ENCODE results near the gene RAG1. TPM values are rescaled to one million over a fixed set of nuclear protein-coding genes. Genes with fewer than 3 reads are reported as not detected.

Gene RAG1
- total and polyA plus RNA-seq, 9 of the 15 experiments (the other 6 are each of a cell fraction or from before 2014, with no cell fraction given) = 0.49 to 2.5 (median 1.7) TPM

- TF ChIP-seq NFXL1 (CRISPR knock-in tag; IDR thresholded peaks at IDR 0.05) (no peak), MAFG (tag; conservative IDR thresholded peaks at IDR 0.05) (peak; percentile 44; the same call in 1 of the 2 replicates)
- TF ChIP-seq, protein P1, sequence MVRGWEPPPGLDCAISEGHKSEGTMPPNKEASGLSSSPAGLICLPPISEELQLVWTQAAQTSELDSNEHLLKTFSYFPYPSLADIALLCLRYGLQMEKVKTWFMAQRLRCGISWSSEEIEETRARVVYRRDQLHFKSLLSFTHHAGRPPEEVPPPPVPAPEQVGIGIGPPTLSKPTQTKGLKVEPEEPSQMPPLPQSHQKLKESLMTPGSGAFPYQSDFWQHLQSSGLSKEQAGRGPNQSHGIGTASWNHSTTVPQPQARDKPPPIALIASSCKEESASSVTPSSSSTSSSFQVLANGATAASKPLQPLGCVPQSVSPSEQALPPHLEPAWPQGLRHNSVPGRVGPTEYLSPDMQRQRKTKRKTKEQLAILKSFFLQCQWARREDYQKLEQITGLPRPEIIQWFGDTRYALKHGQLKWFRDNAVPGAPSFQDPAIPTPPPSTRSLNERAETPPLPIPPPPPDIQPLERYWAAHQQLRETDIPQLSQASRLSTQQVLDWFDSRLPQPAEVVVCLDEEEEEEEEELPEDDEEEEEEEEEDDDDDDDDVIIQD (CRISPR knock-in tag; IDR thresholded peaks at IDR 0.05) = no peak
- Histone ChIP-seq H3K9ac (ENCODE audit: insufficient read depth in 1 of 2, low read depth in 2 of 2, low read length in 2 of 2) (no peak overlapping the region), H3K9me3 (replicated peaks; ENCODE audit: control insufficient read depth, insufficient read depth, low read depth, low read length) (no peaks in the 10 kb centered on the region), H3K9me1 (ENCODE audit: control insufficient read depth, insufficient read depth, low read length) (no peaks in the 10 kb centered on the region), H3K36me3 (ENCODE audit: control insufficient read depth, insufficient read depth, low read length) (no peaks in the 10 kb centered on the region), H3K4me1 (replicated peaks in 1 of 2; ENCODE audit: control insufficient read depth in 2 of 2, insufficient read depth in 2 of 2, low read length in 2 of 2) (no peaks in the 10 kb centered on the region), H3K27me3 (ENCODE audit: control insufficient read depth in 2 of 2, insufficient read depth in 2 of 2, low read length in 2 of 2) (no peaks in the 10 kb centered on the region), H3K4me2 (ENCODE audit: insufficient read depth, low read length) (no peak overlapping the region), H3K4me3 (no peak overlapping the region), H3K27ac (ENCODE audit: extremely low read depth, low read depth, low read length) (no peak overlapping the region), H3K79me2 (ENCODE audit: control insufficient read depth, insufficient read depth, low read length) (no peaks in the 10 kb centered on the region), H2AFZ (ENCODE audit: low read depth, low read length) (no peak overlapping the region), H4K20me1 (replicated peaks; ENCODE audit: control insufficient read depth, insufficient read depth, low read length) (no peaks in the 10 kb centered on the region)
- ATAC-seq (no peak), FAIRE-seq (no peak), DNase-seq (ENCODE audit: extremely low read depth in 1 of 4, low spot score in 3 of 4) (no peak)
- ChIA-PET POLR2A (interaction anchor here (0.6 kb wide), 1 partner anchor 15 kb away, joined by 4 read pairs; no protein-coding TSS in a partner anchor), CTCF (ENCODE audit: low intra/inter-chr PET ratio) (interaction anchor here (0.7 kb wide), 1 partner anchor 154 kb away, joined by 3 read pairs; no protein-coding TSS in a partner anchor)
- 0% methylated on average over 4 of the region's 4 CpGs for WGBS (ENCODE audit: insufficient coverage, low coverage, missing lambda C conversion rate)
- BruUV-seq (replicated peaks) = no TSS peak
- in situ Hi-C loops (cut with MboI) = no loop called here
- intact Hi-C loops (cut with micrococcal nuclease) = no loop called here
Observed at GRCh38 chr11:36590513-36590912, 22.7 kb downstream of the RAG1 start.

- BruUV-seq (replicated peaks) = no TSS peak
- no peaks in the 10 kb centered on the region for H4K20me1 ChIP-seq (replicated peaks; ENCODE audit: control insufficient read depth, insufficient read depth, low read length)
- H3K4me3 ChIP-seq = no peak overlapping the region
- ATAC-seq (no peak), FAIRE-seq (no peak), DNase-seq (ENCODE audit: extremely low read depth in 1 of 4, low spot score in 3 of 4) (no peak)
- 0% methylated on average over 1 of the region's 1 CpG for WGBS (ENCODE audit: insufficient coverage, low coverage, missing lambda C conversion rate)
- H3K27me3 ChIP-seq (ENCODE audit: control insufficient read depth in 2 of 2, insufficient read depth in 2 of 2, low read length in 2 of 2) = no peaks in the 10 kb centered on the region
- no peak overlapping the region for H2AFZ ChIP-seq (ENCODE audit: low read depth, low read length)
- no peaks in the 10 kb centered on the region for H3K36me3 ChIP-seq (ENCODE audit: control insufficient read depth, insufficient read depth, low read length)
- no peaks in the 10 kb centered on the region for H3K4me1 ChIP-seq (replicated peaks in 1 of 2; ENCODE audit: control insufficient read depth in 2 of 2, insufficient read depth in 2 of 2, low read length in 2 of 2)
- no peak overlapping the region for H3K9ac ChIP-seq (ENCODE audit: insufficient read depth in 1 of 2, low read depth in 2 of 2, low read length in 2 of 2)
- H3K9me3 ChIP-seq (replicated peaks; ENCODE audit: control insufficient read depth, insufficient read depth, low read depth, low read length) = no peaks in the 10 kb centered on the region
- intact Hi-C loops (cut with micrococcal nuclease) = no loop called here
- in situ Hi-C loops (cut with MboI) = no loop called here
- CTCF ChIA-PET (ENCODE audit: low intra/inter-chr PET ratio) = no interaction called here
- H3K79me2 ChIP-seq (ENCODE audit: control insufficient read depth, insufficient read depth, low read length) = no peaks in the 10 kb centered on the region
- POLR2A ChIA-PET = no interaction called here
- H3K9me1 ChIP-seq (ENCODE audit: control insufficient read depth, insufficient read depth, low read length) = no peaks in the 10 kb centered on the region
- H3K27ac ChIP-seq (ENCODE audit: extremely low read depth, low read depth, low read length) = no peak overlapping the region
- no peak overlapping the region for H3K4me2 ChIP-seq (ENCODE audit: insufficient read depth, low read length)
- TF ChIP-seq SRSF3 (IDR thresholded peaks at IDR 0.05; ENCODE audit: insufficient read depth, low read length) (no peak), PHB (CRISPR knock-in tag; IDR thresholded peaks at IDR 0.05) (no peak), PCBP1 (IDR thresholded peaks at IDR 0.05; ENCODE audit: low read depth, low read length, poor library complexity, severe bottlenecking) (no peak), MED1 (CRISPR knock-in tag; IDR thresholded peaks at IDR 0.05; ENCODE audit: borderline replicate concordance) (no peak), ASH1L (IDR thresholded peaks at IDR 0.05; ENCODE audit: borderline replicate concordance, low read depth, partially characterized antibody) (no peak), SFPQ (IDR thresholded peaks at IDR 0.05; ENCODE audit: low read depth, low read length) (no peak)
Observed at GRCh38 chr11:36591433-36591832, 23.6 kb downstream of the RAG1 start.

All from K562 (cell line).